Jurkat, Clone E6-1 (cell line): ENCODE results near the gene CCDC3.

ENCODE experiments used
- DNase-seq: peaks from one replicate; pipeline ENCODE4 v3.0.0-alpha.2; 2011; ENCODE audit warnings: low read depth, low spot score
- H3K4me3 ChIP-seq: 2 replicates; pipeline ENCODE4 v1.5.1; 2011; ENCODE audit warnings: mild to moderate bottlenecking, low read length, control low read depth, moderate library complexity

The CCDC3 gene

GRCh38 chr10:12971001-12971788, 30.3 kb downstream of the CCDC3 start:
- DNase-seq = no peak
- H3K4me3 ChIP-seq = no peak overlapping the region

DNA sequence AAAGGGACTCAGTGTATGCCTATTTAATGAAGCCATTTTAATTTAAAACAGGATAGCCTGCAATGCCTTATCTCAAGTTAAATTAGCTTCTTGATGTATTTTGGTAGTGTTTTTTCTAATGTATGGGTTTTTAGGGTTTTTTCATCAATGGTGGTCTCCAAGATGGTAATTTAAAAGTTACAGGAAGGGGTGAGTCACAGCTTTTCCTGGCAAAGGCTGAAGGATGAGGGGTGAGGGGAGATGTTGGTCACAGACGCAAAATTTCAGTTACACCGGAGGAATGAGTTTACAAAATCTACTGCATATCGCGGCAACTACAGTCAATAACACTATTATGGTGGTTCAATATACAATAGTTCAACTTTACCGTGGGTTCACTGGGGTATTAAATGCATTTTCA, 31.6 kb downstream of the CCDC3 start:
- no peak overlapping the region for H3K4me3 ChIP-seq
- DNase-seq = no peak

DNA sequence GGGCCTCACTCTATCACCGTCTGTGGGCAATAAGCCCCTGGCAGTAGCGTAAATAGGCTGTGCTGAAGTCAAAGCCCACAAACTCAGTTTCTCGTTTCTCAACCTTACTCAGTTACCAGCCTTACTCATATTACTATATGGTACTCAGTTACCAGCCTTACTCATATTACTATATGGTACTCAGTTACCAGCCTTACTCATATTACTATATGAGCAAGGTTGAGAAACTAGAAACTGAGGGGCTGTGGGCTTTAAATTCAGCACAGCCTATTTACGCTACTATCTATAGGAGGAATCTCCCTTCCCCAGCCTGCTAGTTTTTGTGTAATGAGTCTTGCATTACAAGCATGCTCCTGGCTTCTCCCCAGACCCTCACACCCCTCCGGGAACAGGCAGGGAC, 35.4 kb downstream of the CCDC3 start:
- no peak overlapping the region for H3K4me3 ChIP-seq
- no peak for DNase-seq

GRCh38 chr10:12965571-12965970, 35.9 kb downstream of the CCDC3 start:
- no peak overlapping the region for H3K4me3 ChIP-seq
- no peak for DNase-seq

GRCh38 chr10:12962556-12962955, 39.0 kb downstream of the CCDC3 start:
- no peak overlapping the region for H3K4me3 ChIP-seq
- DNase-seq = no peak

GRCh38 chr10:12961416-12962205, 39.9 kb downstream of the CCDC3 start:
- no peak overlapping the region for H3K4me3 ChIP-seq
- no peak for DNase-seq

GRCh38 chr10:12960941-12961340, 40.6 kb downstream of the CCDC3 start:
- DNase-seq = no peak
- no peak overlapping the region for H3K4me3 ChIP-seq

DNA sequence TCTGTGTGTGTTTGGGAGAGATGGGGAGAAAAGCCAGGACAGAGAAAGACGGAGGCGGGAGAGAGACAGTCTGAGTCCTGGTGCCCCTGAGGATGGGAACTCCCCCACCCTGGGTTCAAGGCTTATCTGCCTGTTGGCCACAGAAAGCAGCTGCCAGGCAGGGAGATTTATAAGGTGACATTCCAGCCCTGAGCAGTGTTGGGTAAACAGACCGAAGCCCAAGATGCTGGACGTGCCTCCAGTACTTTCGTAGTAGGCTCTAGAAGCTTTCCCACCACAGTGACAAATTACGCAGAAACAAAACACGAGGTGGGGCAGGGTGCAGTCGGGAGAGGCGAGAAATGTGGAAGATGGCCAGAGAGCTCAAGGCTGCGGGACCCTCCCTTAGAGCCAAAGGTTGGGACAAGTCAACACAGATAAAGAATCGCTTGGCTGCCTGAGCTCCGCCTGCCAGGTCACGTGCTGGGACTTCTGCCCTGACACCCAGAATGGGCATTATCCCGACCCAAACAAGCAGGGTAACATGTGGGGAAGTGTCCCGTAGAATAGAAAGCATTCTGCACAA, 41.1 kb downstream of the CCDC3 start:
- no peak overlapping the region for H3K4me3 ChIP-seq
- no peak for DNase-seq

DNA sequence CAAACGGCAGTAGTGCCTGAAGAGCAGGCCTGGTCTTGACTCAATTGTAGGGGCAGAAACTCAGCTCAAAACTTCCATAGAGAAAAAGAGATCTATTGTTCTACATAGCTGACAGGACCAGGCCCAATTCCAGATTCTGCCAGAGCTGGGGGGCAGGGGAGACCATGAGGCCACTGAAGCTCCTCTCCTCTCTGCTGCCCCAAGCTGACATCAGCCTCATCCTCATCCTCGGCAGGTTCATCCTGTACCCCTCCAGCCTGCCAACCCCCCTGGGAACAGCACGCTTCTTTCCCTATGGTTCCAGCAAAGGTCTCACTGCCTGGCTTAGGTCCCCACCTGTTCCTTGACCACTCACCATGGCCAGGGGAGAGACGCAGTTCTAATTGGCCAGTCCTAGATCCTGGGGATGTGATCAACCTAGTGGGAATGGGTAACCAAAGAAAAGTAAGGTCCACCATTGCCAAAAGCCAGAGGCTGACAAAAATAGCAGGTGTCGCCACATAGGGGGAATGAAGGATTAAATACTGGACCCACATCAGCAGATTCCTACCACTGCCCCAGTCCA, 42.9 kb downstream of the CCDC3 start:
- no peak overlapping the region for H3K4me3 ChIP-seq
- no peak for DNase-seq

DNA sequence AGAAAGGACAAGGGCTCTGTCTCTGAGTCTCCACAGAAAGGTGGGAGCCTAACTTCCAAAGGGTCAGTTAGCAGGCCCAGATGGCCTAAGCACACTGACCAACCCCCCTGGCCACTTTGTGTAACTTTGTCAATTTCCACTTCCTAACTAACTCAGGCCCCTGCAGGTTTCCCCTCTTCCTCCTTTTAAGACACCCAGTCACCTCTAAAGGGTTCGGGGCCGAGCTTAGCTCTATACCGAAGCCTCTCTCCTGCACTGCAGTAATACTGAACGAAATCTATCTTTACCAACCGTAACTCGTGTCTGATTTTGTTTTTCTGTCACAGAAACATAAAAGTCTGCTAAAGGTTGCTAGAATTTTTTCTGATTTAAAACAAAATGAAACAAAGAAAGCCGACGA, 44.4 kb downstream of the CCDC3 start:
- no peak for DNase-seq
- H3K4me3 ChIP-seq = no peak overlapping the region

DNA sequence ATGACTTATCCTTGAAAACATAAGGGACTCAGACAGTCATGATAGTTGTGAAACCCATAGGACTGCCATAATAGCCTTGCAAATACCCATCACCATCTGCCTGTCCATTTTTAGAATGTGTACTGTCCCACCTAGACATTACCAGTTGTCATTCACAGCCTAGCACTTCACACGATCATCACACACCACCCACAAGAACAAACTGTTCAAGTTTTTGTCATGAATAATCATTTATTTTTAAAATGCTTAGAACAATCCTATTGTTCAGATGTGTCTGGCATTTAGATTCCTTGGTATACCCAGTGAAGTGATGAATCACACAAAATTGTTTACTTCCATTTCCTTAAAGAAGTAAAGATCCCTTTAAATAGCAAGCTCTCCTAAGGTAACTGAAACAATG, 46.6 kb downstream of the CCDC3 start:
- no peak overlapping the region for H3K4me3 ChIP-seq
- DNase-seq = no peak

GRCh38 chr10:12950583-12951128, 50.9 kb downstream of the CCDC3 start:
- no peak for DNase-seq
- no peak overlapping the region for H3K4me3 ChIP-seq

DNA sequence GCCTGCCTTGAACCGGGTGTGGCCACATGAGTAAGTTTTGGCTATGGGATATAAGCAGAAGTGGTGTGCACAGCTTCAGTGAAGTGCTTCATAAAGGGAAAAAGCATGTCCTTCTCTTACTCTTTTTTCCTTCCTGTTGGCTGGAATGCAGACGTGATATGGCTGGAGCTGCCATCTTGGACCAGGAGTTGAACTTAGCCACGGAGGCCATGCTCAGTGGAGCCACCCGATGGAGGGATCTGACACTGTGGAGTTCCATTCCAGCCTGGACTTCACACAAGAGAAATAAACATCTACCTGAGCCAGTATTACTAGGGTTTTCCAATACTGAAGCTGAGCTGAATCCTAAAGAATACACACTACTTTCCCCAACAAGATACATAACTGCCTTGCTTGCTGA, 52.3 kb downstream of the CCDC3 start:
- no peak overlapping the region for H3K4me3 ChIP-seq
- DNase-seq = no peak

DNA sequence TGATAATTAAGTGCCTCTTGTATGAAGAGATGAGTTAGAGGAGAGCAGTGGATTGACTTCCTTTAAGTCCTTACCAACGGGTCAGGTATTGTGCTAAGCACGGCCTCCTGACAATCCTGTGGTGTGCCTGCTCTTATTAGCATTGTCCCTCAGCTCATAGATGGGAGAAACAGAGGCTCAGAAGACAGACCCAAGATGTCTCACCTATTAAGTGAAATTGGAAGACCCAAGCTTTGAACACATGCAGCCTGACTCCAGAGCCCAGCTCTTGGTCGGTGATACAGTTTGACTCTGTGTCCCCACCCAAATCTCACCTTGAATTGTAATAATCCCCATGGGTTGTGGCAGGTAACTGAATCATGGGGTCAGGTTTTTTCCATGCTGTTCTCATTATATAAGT, 53.8 kb downstream of the CCDC3 start:
- DNase-seq = no peak
- H3K4me3 ChIP-seq = no peak overlapping the region

GRCh38 chr10:12946372-12946771, 55.1 kb downstream of the CCDC3 start:
- no peak for DNase-seq

GRCh38 chr10:12945690-12946359, 55.7 kb downstream of the CCDC3 start:
- H3K4me3 ChIP-seq = no peak overlapping the region
- no peak for DNase-seq

More at GRCh38 chr10:12946372-12946771, 55.1 kb downstream of the CCDC3 start:
- H3K4me3 ChIP-seq = no peak overlapping the region

GRCh38 chr10:12944931-12945330, 56.6 kb downstream of the CCDC3 start:
- DNase-seq = no peak
- H3K4me3 ChIP-seq = no peak overlapping the region

GRCh38 chr10:12943425-12943824, 58.1 kb downstream of the CCDC3 start:
- no peak overlapping the region for H3K4me3 ChIP-seq
- DNase-seq = no peak

- no peak overlapping the region for H3K4me3 ChIP-seq
- DNase-seq = no peak
Measured at GRCh38 chr10:12941966-12942365, 59.5 kb downstream of the CCDC3 start.
